GM19351 (cell line): ENCODE results near the gene RBM26.

Experiments
- ATAC-seq: cut with Tn5 transposase; IDR thresholded peaks from one replicate; pipeline ENCODE4 v1.9.1; 2021; ENCODE audit warnings: mild to moderate bottlenecking, moderate library complexity; ENCODE audit not compliant: unreplicated experiment

The RBM26 gene

DNA sequence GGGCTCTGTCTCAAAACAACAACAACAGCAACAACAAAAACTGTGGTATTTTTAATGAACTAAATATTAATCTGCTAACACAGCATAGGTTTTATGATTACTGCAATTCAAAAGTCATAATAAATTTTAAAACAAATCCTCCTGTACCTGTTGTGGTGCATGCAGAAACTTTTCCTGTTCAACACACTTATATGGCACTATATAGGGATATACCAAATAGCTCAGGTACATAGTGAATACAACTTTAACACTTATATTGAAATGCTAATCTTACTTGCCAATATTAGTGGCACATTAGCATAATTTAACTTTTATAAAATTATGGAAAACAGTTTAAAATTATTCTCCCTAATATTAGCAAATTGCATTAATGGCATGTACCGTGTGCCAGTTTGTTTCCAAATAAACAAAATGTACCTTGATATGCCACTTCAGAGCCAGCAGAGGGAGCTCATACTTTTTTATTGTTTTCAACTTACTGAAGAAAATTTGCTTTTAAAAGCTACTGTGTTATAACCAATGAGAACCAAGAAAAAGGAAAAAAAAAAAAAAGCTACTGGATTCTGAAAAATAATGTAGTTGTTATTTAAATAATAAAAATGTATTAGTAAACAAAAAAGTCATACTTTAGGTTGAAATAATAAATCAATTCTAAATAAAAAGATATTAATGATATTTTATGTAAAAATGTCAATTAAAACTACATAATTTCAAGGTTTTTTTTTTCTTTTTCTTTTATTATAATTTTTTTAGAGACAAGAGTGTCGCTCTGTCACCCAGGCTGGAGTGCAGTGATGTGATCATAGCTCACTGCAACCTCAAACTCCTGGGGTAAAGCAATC lies 18.0 kb upstream of the RBM26 start:
- ATAC-seq, result peak; percentile 85

DNA sequence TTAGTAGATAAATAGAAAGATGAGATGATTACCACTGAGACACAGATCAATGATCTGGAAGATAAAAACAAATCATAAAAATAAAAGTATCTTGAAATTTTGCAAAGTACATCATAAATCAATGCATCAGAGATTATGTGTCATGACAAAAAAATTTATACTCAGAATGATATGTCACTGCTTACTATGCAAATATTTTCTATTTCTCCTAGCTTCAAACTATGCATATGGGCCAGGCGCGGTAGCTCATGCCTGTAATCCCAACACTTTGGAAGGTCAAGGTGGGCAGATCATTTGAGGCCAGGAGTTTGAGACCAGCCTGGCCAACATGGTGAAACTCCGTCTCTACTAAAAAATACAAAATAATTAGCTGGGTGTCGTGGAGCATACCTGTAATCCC lies 17.3 kb upstream of the RBM26 start:
- ATAC-seq, result no peak

DNA sequence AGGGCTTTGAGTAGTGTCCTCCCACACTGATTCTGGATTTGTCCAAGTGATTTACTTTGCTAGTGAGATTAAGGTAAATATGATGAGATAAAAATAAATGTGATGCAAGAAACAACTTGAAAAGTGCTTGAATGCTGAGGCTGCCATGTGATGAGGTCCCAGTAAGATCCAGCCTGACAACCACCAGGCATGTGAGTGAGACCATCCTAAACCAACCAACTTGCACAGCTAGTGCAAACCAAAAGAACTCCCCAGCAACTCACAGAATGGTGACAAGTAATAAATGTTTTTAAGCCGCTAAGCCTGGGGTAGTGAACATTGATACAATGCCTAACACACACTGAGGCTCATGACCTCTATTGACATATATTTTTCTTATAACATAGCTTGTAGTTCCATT lies 13.3 kb upstream of the RBM26 start:
- ATAC-seq, result no peak

DNA sequence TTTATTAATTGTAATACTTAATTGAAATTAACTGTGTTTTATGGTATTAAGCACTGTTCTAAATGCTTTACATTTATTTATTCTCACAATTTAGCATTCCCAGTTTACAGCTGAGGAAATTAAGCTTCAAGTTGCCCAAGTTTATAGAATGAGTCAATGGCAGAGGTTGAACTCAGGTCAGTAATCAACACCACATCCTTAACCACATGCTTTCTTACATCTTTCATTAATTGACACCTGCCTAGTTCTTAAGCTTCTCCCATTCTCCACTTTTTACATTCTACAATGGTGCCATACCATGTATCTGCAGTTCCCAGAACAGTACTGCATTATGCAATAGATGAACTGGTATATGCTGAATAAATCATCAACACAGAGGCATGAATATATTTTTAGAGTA lies 11.7 kb upstream of the RBM26 start:
- ATAC-seq, result no peak

DNA sequence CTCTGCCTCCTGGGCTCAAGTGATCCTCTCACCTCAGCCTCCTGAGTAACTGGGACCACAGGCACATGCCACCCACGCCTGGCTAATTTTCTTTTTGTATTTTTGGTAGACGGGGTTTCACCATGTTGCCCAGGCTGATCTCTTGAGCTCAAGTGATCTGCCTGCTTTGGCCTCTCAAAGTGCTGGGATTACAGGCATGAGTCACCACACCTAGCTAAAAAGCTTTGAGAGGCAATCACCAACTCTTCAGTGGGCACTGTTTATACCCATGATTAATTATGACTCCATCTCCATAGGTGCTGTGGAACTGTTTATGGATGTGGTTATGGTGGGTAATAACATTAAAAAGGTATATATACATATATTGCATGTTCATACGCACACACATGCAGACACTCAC lies 7.5 kb upstream of the RBM26 start:
- no peak for ATAC-seq

DNA sequence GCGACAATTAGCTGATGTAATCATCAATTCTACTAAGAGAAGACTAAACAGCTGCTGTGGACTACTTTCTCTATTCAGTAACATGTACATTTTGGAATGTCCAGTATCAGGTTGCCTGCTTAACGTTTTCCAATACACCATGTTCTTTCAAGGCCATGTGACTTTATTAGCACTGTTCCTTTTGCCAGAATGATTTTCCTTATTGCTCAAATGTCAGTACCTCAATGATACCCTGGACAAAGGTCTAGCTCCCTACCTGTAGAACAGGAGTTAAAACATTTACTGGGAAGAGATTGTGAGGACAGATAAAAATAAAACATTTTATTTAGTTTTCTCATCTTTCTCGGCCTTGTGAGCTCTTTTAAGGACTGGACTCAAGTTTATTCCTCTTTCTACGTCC lies 3.8 kb upstream of the RBM26 start:
- ATAC-seq, result no peak

DNA sequence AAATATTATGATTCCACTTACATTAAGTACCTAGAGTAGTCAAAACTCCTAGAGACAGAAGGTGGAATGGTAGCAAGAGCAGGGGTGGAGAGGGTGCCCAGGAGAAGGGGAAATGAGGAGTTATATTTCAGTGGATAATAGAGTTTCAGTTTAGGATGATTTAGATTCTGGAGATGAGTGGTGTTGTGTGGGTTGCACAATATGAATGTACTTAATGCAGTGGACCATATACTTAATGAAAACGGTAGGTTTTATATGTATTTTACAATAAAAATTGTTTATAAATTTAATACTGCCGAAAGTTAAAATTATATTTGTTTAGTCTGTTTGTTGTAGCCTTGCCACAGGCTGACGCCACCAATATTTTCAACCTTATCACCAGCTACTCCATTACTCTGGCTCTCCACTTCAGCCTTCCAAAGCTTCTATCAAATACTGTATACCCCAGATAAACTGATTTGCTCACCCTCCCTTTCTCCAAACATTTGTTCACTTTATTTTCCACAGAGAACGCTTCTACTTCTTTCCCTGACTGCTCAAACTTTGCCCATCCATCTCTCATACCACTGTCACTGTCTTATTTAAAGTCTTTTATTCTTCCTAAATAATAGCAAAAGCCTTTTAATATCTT lies 1.4 kb upstream of the RBM26 start:
- ATAC-seq, result no peak

DNA sequence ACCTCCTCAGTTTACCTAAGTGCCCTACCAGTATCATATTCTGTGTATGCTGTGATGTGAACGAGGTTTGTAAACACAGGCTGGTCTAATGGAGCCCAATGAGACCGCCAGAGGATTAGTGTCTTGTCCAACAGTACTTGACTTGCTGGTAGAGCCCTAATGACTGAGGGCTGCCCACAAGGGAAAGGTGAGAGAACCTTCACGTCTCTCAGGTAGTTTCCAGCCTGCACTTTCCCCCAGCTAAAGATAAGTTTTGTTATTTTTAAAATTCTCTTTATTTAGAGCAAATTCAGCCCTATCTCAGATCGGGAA lies 498 bp upstream of the RBM26 start:
- peak; percentile 28 for ATAC-seq

DNA sequence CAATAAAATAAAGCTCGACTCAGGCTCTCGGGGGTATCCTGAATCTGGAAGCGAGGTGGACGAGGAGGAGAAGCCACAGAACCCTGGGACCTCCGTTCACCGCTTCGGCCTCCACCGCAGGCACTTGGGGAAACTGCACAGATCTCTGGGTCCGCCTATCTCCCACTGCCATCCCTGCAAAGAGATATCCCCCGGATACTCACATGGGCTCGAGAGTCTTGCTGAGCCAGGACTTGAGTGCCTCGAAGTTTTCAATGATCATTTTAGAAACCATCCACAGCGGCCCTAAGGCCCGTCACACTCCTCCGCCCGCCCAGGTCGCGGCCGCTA lies 589 bp downstream of the RBM26 start:
- peak; percentile 37 for ATAC-seq

DNA sequence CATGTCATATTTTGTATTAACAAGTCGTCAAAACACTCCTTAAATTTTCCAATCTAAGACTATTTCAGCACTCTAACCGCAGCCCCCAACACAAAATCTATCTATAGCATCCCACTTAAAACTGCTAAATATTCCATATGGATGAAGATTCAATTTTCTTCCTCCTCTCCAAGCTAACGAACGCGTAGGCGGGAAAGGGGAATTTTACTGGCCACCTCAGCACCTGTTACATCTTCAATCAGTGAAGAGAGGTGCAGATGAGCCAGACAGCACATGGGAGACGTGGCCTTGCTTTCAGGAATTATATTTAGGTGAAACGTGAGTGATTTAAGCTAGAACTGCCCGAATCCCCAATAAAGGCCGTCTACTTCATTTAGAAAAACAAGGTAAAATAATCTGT lies 1.1 kb downstream of the RBM26 start:
- no peak for ATAC-seq

DNA sequence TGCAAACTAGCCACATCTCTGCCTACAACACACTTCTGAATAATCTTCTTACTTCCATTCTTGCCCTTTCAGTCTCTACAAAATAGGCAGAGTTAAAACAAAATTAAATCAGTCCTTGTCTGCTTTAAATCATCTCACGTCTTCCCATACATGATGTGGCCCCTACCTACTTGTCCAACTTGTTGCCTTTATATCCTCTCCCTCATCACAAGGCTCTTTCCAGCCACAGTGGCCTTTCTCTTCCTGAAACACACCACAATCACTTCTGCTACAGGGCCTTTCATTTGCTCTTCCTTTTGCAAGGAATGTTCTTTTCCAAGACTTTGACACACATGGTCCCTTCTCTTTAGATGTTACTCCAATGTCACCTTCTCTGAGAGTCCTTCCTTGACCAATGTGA lies 1.7 kb downstream of the RBM26 start:
- no peak for ATAC-seq

DNA sequence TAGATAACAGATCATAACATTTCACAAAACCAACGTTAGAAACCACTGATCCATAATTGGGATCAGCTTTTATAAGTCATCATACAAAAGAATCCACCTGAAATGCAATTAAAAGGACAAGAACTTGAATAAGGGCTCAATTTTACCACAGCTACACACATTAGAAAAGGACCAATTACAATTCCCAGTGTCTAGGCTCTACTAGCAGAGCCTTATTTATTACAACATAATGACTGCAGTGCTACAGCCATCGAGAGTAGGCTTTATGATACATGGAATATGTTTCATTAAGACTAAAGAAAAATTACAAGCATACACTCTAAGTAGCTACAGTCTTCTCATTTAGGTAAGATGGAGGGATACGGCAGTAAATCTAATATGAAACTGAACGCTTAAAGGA lies 2.9 kb downstream of the RBM26 start:
- no peak for ATAC-seq

DNA sequence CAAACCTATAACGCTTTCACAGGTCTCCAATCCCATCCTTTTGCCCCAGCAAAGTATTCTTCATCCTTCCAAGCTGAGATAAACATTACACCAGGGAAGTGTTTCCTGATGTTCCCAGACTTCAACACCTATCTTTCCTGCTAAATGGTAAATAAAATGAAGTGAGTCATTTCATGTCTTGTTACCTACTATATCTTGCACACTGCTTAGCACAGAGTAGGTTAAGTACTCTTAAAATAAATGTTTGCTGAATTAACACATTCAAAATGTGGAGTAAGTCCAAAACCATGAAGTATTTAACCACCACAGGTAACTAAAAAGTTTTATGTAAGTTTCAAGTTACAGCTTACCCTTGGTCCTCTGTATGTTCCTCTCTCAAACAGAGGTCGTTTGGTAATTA lies 3.4 kb downstream of the RBM26 start:
- ATAC-seq, result no peak

DNA sequence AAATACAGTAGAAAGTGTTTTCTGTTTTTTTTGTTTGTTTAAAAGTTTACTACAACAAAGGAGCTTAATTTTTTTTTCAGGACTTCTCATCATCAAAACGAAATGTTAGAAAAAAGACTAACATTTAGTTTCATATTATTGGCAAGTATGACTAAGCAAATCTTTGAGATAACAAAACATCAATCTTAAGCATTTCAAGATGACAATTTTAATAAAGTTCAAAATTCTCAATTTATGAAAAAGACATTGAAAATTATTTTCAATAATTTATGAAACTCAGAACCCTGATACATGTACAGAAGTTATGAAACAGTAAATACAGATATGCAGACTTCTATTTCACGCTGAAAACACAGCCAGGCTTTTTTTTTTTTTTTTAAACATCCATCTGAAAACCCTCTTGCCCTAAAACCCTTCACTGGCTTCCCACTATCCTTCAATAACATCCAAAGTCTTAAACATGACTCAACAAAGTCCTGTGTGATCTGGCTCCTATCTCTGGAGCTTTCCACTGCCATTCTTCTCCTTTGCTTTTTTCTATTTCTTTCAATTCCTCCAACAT lies 3.9 kb downstream of the RBM26 start:
- no peak for ATAC-seq

DNA sequence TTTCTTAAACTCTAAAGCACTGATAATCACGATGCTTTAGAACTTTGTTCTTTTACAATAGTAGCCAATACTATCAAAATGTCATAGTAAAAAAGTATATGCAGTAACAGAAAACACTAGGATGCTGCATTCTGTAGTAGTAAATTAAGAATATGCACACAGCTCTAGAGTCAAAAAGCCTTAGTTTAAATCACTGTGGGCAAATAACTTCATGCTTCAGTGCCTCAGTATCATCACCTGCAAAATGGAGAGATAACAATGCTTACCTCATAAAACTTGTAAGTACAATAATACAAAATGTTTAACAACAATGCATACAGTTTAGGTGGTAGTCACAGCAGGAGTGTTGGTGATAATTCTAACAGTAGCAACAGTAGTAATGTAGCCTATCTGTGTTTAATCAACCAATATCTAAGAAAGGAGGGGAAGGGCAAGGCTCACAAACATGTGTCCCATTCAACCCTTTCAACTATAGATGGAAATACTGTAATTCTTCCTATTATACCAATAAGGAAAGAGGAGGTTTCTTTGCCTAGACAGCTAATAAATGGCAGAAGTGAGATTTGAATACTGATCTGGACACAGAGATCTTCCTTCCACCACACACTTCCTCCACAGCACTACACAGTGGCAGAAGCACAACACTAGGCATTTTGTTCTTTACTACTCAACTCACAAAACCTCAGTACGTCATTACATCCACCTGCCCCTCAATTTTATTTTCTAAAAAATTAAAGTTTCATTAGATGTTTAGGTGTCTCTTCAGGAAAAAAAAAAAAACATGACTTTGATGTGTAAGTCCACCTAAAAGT lies 4.6 kb downstream of the RBM26 start:
- peak; percentile 41 for ATAC-seq

DNA sequence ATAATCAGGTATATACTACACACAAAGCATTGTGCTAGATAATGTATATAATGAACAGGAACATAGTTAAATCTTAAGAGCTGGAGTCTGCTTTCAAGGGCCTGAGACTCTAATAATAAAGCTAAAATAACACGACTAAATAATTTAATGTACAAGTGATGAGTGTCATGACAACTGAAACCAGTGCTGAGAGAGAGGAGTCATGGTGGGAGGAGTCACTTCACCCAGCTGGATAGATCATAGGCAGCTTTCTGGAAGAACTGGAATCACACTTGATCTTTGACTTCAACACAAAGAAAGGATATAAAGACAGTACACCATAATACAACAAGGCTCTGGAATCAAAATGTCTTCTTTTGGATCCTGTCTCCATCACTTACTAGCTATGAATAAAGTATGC lies 7.1 kb downstream of the RBM26 start:
- ATAC-seq, result no peak

DNA sequence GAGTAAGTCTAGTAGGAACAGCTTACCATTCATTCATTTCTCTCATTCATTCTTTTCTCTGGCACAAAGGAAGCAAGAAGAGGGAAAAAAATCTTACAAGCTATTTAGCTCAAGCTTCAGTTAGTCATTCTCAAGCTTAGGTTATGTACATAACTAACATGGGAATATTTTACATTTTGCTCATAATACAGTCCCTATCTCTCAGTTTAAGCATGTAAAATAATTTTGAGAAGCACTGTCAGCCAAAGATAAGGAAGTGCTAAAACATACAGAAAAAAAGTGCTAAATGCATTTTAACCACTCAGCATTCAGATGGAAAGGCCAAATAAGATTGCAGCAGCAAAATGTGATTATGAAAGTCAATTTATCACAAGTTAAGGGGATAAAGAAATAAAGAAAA lies 7.9 kb downstream of the RBM26 start:
- ATAC-seq, result no peak

DNA sequence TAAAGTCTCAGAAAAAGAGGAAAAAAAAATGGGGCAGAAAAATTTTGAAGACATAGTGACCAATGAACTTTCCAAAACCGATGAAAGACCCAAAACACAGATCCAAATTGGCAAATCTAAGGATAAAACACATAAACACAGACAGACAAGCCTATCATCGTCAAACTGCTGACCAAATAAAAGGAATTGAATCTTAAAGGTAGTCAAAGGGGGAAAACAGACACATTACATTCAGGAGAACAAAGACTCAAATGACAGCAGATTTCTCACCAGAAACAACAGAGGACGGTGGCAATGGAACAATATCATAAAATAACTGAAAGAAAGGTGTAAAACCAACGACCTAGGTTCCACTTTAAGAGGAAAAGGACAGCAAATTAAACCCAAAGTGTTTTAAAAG lies 10.2 kb downstream of the RBM26 start:
- no peak for ATAC-seq

DNA sequence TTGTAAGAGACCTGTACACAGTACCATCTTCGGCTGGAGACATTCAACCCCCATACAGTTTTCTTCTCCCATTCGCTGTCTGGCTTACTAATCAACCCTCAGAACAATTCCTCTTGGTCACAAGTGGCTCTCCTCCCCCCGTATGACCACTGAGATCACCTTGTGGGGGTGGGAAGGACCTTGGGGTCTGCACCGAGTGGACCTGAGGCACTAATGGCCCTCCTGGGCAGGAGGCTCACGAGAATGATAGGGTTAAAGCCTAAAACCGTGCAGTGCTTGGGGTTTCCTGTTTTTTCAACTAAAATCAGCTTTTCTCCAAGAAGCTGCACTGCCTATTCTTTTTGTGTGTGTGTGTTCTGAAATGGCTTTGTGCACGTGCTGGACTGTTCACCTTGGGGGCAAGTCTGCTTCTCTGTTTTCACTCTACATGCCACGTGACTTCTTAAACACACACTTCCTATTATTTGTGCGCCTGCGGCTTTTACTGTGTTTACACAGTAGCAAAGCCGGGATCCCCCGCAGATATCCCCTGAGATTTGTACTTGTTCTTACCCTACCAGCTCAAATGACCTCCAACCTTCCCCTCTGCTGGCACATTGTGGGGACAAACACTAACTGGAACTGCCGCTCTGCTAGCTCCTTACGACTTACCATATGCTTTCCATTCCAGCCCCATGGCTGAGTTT lies 12.3 kb downstream of the RBM26 start:
- ATAC-seq, result peak; percentile 68

DNA sequence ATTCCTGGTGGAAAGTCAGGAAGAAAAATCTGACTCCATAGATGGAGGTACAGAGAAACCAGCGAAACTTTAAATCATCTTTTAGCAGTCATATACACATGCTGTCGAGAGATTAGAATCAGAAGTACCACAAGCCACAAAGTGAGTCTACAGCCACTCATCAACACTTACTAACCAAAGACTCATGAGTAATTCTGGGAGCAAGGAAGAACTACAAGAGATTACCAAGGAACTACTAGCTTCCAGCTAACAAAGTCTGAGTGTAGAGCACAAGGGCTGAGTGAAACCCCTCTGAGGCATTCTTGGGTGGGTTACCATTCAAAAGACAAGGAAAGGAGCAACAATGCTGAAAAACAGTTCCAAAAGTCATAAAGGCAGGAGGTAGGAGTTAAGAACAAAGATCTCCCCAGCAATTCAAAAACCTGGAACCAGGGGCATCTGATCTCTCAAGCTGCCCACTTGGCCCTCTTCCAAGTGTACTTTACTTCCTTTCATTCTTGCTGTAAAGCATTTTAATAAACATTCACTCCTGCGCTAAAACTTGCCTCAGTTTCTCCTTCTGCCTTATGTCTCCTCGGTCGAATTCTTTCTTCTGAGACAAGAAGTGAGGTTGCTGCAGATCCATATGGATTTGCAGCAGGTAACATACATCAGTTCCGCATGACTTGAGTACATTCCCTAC lies 13.0 kb downstream of the RBM26 start:
- ATAC-seq, result peak; percentile 52

DNA sequence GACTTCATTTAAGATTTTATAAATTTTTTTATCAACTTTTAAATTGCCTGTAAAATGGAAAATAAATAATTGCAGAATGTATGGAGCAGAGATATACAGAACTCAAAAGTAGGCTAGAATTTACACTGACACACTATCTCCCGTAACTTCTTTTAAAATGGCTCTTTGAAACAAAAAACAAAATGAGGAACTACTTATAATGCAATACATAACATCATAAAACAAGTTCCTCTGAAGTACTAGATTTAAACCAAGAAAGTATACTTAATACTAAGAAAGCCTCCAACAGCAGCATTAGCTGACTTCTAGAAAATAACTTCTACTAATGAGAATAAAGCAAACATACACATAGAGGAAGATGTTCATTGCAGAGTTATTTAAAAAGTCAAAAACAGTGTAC lies 17.0 kb downstream of the RBM26 start:
- ATAC-seq, result no peak
